HG03342 (cell line): ENCODE measurements around the gene CNNM3.
A peak's percentile ranks its signal among the peaks of the same experiment; 100 is the strongest.

ENCODE experiments used
- ATAC-seq: cut with Tn5 transposase; IDR thresholded peaks from one replicate; pipeline ENCODE4 v1.9.1; 2021; ENCODE audit warnings: mild to moderate bottlenecking, moderate library complexity; ENCODE audit not compliant: unreplicated experiment

The CNNM3 gene

GRCh38 chr2:96838345-96839292, 22.6 kb downstream of the CNNM3 start:
- peak; percentile 11 for ATAC-seq

GRCh38 chr2:96839293-96839874, 23.3 kb downstream of the CNNM3 start:
- ATAC-seq, result peak; percentile 60

- no peak for ATAC-seq
Measured at GRCh38 chr2:96839875-96840850, 24.1 kb downstream of the CNNM3 start.

DNA sequence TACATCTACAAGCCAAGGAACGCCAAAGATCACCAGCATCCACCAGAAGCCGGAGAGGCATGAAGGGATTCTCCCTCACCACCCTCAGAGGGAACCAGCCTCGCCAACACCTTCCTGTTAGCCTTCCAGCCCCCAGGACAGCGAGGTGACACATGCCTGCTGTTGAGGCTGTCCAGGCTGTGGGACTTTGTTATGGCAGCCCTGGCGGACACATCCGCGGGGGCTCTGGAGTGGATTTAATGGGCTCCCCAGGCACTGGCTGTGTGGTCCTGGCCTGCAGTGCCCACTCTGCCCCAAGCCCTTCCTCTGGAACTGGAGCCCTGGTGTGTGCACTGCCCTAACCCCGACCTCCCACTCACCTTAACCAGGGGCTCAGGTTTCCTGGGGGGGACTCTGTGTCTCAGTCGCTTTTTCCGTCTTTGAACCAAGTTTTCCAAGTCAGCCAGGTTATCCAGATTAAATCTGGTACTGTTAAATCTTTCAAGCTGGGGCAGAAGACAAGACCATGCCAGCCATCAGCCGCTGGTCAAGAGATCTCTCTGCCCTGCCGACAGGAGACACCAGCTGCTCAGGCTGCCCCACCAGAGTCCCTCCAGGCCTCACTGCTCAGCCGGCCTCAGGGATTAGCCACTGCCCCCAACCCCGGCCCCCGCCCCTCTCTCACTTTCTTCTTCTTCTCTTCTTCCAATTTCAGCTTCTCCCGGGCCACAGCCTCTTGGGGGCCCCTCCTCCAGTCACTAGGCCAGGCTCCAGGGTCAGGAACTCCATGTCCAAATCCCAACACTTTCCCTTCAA, 25.8 kb downstream of the CNNM3 start:
- ATAC-seq, result no peak

- ATAC-seq, result no peak
Measured at GRCh38 chr2:96842600-96842999, 26.5 kb downstream of the CNNM3 start.

DNA sequence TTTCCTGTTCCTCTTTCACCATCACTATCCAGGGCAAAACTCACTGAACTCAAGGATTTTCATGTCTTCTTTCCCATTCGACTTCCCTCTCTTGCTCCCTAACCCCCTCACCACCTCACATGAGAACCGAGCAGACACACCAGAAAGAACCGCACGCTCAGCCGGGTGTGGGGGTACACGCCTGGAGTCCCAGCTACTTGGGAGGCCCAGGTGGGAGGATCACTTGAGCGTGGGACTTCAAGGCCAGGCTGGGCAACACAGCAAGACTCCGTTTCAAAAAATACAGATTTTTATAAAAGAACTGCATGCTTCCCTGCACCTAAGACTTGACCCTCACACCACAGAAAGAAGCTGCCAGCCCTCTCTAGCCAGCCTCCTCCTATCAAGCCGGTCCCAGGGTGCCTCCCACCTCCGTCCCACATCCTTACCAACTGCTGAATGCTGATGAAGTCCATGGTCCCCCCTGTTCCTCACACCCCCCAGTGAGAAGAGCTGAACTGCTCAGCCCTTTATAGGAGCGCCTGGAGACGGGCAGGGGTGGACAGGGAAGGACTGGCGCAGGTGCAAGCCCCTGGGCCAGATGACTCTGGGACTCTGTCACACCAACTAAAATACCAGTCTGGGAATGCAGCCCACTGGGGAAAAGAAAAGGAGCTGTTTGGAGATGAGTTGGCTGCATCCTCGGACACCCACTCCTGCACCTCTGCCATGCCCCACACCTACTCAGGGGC, 27.6 kb downstream of the CNNM3 start, which contains the start of gene ANKRD23:
Gene ANKRD23 (minus strand): TSS at position 484 of the 731 bp plus-strand sequence. CDS start 29 bp downstream, at position 455.
- no peak for ATAC-seq

- ATAC-seq, result no peak
Measured at GRCh38 chr2:96844405-96844808, 28.3 kb downstream of the CNNM3 start.

GRCh38 chr2:96846825-96847224, 30.8 kb downstream of the CNNM3 start:
- ATAC-seq, result no peak

- ATAC-seq, result no peak
Measured at GRCh38 chr2:96847586-96847985, 31.5 kb downstream of the CNNM3 start.

GRCh38 chr2:96848264-96848663, 32.2 kb downstream of the CNNM3 start:
- no peak for ATAC-seq

DNA sequence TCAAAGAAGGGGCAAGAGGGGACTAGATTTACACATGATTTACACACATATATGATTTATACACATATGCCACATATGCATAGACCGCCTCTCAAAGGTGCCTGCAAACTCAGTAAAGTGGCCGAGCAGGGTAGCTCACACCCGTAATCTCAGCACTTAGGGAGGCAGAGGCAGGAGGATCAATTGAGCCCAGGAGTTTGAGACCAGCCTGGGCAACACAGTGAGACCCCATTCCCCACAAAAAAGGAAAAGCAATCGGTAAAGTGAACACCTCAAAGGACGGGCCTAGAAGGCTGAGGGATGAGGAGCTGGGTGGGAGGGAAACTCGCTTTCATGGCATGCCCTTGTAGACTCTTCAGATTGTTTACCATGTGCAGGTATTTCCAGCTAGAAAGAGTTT, 36.6 kb downstream of the CNNM3 start:
- ATAC-seq, result no peak

- ATAC-seq, result no peak
Measured at GRCh38 chr2:96853321-96853720, 37.3 kb downstream of the CNNM3 start.

DNA sequence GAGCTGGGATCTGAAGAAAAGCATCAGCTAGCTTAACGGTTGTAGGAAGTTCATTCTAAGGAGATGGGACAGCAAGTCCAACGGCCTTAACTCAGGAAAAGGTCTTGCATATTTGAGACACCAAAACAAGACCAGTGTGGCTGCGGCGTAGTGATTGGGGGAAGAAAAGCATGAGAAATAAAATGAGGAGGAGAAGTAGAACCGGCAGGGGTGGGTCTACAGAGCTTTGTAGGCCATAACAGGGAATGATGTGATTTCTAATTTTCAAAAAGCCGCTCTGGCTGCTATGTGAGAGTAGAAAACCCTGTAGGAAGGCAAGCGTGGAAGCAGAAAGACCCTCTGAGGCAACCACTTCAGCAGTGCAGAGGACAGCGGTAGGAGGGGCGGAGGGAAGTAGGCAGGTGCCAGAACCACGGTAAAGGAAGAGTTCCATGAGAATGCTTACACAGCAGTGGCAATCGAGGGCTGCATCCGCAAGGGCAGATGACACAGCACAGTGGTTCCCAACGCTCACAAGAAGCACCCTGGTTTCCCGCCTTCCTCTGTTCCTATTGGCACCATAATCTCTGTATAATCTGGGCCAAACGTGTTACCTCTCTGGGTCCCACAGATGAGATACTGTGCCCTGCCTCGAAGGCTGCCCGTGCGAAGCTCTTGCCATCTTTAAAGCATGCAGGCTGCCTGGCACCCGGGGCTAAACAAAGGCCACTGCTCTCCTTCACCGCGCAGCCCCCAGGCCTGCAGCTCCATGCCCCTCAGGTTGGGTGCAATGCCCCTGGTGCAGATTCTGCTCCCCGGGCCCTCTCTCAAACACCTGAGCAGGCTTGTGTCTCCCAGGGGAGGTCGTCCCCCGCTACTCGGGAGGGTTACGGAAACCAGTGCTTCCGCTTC, 41.0 kb downstream of the CNNM3 start:
- ATAC-seq, result peak; percentile 14

GRCh38 chr2:96857667-96858372, 41.8 kb downstream of the CNNM3 start, which contains the start of gene ANKRD39:
ANKRD39 (minus strand) TSS chr2:96858016; CDS start chr2:96857987, 29 bp downstream.
- ATAC-seq, result peak; percentile 88

DNA sequence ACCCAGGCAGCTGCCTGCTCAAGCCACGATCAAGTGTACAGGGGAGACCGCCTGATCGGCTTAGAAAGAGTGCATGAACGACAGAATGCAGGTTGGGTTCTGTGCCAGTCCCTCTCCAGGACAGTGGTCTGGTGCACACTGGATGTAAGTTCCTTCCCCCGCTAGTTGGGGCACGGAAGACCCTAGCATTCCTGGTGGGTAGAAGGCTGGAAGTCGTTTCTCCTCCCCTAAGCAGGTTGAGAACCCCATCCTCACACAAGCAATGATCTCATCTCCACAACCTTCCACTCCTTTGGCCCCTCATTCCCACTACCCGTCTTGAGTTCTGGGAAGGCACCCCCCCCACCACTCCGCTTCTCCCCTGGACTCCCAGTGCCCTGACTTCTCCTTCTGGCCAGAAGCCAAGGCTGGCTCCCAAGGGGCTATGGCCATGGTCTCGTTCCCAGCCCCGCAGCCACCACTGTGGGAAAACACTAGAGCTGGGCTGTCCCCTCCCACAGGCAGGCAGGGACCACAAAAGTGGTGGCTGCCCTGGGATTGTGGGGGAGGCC, 43.1 kb downstream of the CNNM3 start:
- no peak for ATAC-seq

- ATAC-seq, result no peak
Measured at GRCh38 chr2:96859681-96860064, 43.6 kb downstream of the CNNM3 start.
